ENCODE measurements around the gene ALDH16A1. TPM values are rescaled to one million over a fixed set of nuclear protein-coding genes. Genes with fewer than 3 reads are reported as not detected.

Gene ALDH16A1
- total and polyA plus RNA-seq, 2 donors (not counting 1 experiment from before 2014, with no cell fraction given): 65.8 to 105 TPM

DNA sequence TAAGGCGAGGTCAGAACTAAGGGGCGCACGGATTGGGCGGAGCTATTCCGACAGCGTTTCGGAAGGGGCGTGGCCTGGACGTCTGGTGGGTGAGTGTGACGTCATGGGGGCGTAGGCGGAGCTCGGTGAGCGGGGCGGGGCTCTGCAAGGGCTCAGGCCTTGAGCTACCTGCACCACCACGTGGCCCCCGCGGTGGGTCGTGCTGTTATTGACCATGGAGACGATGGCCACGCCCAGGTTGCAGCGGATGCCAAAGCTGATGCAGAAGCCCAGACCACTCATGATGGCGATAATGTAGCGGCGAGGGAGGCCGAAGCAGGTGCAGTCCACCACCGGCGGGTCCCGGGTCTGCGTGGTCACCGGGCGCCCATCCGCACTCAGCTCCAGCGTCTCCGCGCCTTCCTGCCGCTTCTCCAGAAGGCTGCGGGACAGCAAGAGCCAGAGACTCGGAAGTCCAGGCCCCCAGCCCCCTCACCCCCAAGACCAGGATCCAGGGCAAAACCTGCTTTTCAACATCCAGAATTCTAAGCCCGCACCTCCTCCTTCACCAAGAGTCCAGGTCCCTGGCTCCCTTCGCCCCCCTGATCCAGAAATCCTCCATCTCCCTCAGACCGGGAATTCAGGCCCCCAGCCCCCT, 16.5 kb upstream of the ALDH16A1 start:
- CTCF ChIA-PET: interaction anchor here (1.2 to 1.5 kb wide), 3 partner anchors 11 to 45 kb away, joined by 3 to 5 read pairs (median 3); partner anchors contain the start of genes GFY and PIH1D1
- Histone ChIP-seq H3K4me1 (ENCODE audit: control insufficient read depth in 2 of 2, insufficient read depth in 2 of 2, low read length in 2 of 2) (peaks cover 43 to 44% of the 10 kb centered on the region in 2 donors), H3K36me3 (replicated peaks in 1 of 2; ENCODE audit: control extremely low read depth in 1 of 2, control insufficient read depth in 1 of 2, extremely low read depth in 1 of 2, insufficient read depth in 2 of 2, low read length in 1 of 2) (no peaks in the 10 kb centered on the region), H3K4me2 (replicated peaks; ENCODE audit: low read depth, low read length, poor library complexity, severe bottlenecking) (peak overlapping the region; percentile 24), H4K20me1 (ENCODE audit: control insufficient read depth, insufficient read depth, low read length, poor library complexity, severe bottlenecking) (no peaks in the 10 kb centered on the region), H3K79me2 (ENCODE audit: control insufficient read depth, insufficient read depth, low read length) (no peaks in the 10 kb centered on the region), H3K27ac (ENCODE audit: low read length in 2 of 2) (no peak overlapping the region), H2AFZ (ENCODE audit: insufficient read depth, low read depth, low read length, poor library complexity, severe bottlenecking) (no peak overlapping the region), H3K9me3 (ENCODE audit: control extremely low read depth in 1 of 3, control insufficient read depth in 2 of 3, insufficient read depth in 1 of 3, low read length in 2 of 3) (peaks cover 0 to 52% (median 4%) of the 10 kb centered on the region in 3 donors), H3K27me3 (replicated peaks in 1 of 4; ENCODE audit: control extremely low read depth in 1 of 4, control insufficient read depth in 3 of 4, insufficient read depth in 4 of 4, low read length in 3 of 4) (peaks cover 2 to 97% (median 70%) of the 10 kb centered on the region in 4 experiments), H3K9ac (ENCODE audit: low read length) (no peak overlapping the region), H3K4me3 (ENCODE audit: control extremely low read depth in 1 of 5, extremely low read depth in 1 of 5, insufficient read depth in 1 of 5, low read depth in 2 of 5, low read length in 4 of 5) (no peak overlapping the region)
- TF ChIP-seq EZH2 (IDR thresholded peaks at IDR 0.05; ENCODE audit: borderline replicate concordance, insufficient read depth, low read depth, low read length, poor library complexity, severe bottlenecking): no peak
- TF ChIP-seq, protein P1, sequence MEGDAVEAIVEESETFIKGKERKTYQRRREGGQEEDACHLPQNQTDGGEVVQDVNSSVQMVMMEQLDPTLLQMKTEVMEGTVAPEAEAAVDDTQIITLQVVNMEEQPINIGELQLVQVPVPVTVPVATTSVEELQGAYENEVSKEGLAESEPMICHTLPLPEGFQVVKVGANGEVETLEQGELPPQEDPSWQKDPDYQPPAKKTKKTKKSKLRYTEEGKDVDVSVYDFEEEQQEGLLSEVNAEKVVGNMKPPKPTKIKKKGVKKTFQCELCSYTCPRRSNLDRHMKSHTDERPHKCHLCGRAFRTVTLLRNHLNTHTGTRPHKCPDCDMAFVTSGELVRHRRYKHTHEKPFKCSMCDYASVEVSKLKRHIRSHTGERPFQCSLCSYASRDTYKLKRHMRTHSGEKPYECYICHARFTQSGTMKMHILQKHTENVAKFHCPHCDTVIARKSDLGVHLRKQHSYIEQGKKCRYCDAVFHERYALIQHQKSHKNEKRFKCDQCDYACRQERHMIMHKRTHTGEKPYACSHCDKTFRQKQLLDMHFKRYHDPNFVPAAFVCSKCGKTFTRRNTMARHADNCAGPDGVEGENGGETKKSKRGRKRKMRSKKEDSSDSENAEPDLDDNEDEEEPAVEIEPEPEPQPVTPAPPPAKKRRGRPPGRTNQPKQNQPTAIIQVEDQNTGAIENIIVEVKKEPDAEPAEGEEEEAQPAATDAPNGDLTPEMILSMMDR (IDR thresholded peaks at IDR 0.05): no peak
- H3K4me1 Mint-ChIP-seq: peaks cover 42% of the 10 kb centered on the region
- no peak overlapping the region for H3K4me3 Mint-ChIP-seq
- intact Hi-C loops (cut with micrococcal nuclease): no loop called here
- POLR2A ChIA-PET: interaction anchor here (1.0 kb wide), 1 partner anchor 110 kb away, joined by 3 read pairs; no protein-coding TSS in a partner anchor
- peak; percentile 73 for DNase-seq
- no peaks in the 10 kb centered on the region for H3K9me3 Mint-ChIP-seq (ENCODE audit: insufficient read depth)
- ATAC-seq (ENCODE audit: low read depth): peak; percentile 32
- H3K27me3 Mint-ChIP-seq: peaks cover 81% of the 10 kb centered on the region
- 19% methylated on average over 40 of the region's 42 CpGs for WGBS (ENCODE audit: insufficient coverage)
- no peak overlapping the region for H3K27ac Mint-ChIP-seq

DNA sequence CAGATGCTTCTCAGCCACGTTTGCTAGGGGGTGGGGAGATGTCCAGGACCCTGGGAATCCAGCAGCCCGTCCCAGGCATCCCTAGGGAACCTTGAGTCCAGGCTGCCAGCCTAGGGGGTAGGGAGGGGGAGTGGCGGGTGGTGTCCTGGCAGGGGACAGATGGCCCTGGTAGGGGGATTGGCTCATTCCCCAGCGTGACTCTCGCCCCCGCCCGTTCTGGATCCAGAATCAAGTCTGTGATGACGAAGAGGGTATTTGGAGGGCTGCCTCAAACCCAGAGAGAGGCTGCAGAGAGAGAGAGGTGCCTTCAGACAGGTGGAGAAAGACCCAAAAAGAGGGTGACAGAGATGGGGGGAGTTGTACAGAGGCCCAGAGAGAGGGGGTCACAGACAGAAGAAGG, 15.8 kb upstream of the ALDH16A1 start:
- no peak overlapping the region for H2AFZ ChIP-seq (ENCODE audit: insufficient read depth, low read depth, low read length, poor library complexity, severe bottlenecking)
- H3K36me3 ChIP-seq (replicated peaks in 1 of 2; ENCODE audit: control extremely low read depth in 1 of 2, control insufficient read depth in 1 of 2, extremely low read depth in 1 of 2, insufficient read depth in 2 of 2, low read length in 1 of 2): no peaks in the 10 kb centered on the region
- 19% methylated on average over 8 of the region's 8 CpGs for WGBS (ENCODE audit: insufficient coverage)
- POLR2A ChIA-PET: no interaction called here
- no peak overlapping the region for H3K4me2 ChIP-seq (replicated peaks; ENCODE audit: low read depth, low read length, poor library complexity, severe bottlenecking)
- peaks cover 43 to 47% of the 10 kb centered on the region in 2 donors for H3K4me1 ChIP-seq (ENCODE audit: control insufficient read depth in 2 of 2, insufficient read depth in 2 of 2, low read length in 2 of 2)
- H3K4me3 ChIP-seq (ENCODE audit: control extremely low read depth in 1 of 5, extremely low read depth in 1 of 5, insufficient read depth in 1 of 5, low read depth in 2 of 5, low read length in 4 of 5): no peak overlapping the region
- H3K9me3 ChIP-seq (ENCODE audit: control extremely low read depth in 1 of 3, control insufficient read depth in 2 of 3, insufficient read depth in 1 of 3, low read length in 2 of 3): peaks cover 0 to 50% (median 1%) of the 10 kb centered on the region in 3 donors
- DNase-seq (no peak), ATAC-seq (ENCODE audit: low read depth) (no peak)
- H3K27ac ChIP-seq (ENCODE audit: low read length in 2 of 2): no peak overlapping the region
- Mint-ChIP-seq H3K27ac (no peak overlapping the region), H3K4me3 (no peak overlapping the region), H3K9me3 (ENCODE audit: insufficient read depth) (no peaks in the 10 kb centered on the region), H3K4me1 (peaks cover 46% of the 10 kb centered on the region), H3K27me3 (peaks cover 84% of the 10 kb centered on the region)
- no peaks in the 10 kb centered on the region for H4K20me1 ChIP-seq (ENCODE audit: control insufficient read depth, insufficient read depth, low read length, poor library complexity, severe bottlenecking)
- TF ChIP-seq, protein P1 (IDR thresholded peaks at IDR 0.05): no peak
- TF ChIP-seq EZH2 (IDR thresholded peaks at IDR 0.05; ENCODE audit: borderline replicate concordance, insufficient read depth, low read depth, low read length, poor library complexity, severe bottlenecking): no peak
- CTCF ChIA-PET: interaction anchor here (1.3 kb wide), 1 partner anchor 14 kb away, joined by 3 read pairs; the partner anchor contains the start of gene PIH1D1
- intact Hi-C loops (cut with micrococcal nuclease): no loop called here
- H3K9ac ChIP-seq (ENCODE audit: low read length): no peak overlapping the region
- peaks cover 2 to 97% (median 73%) of the 10 kb centered on the region in 4 experiments for H3K27me3 ChIP-seq (replicated peaks in 1 of 4; ENCODE audit: control extremely low read depth in 1 of 4, control insufficient read depth in 3 of 4, insufficient read depth in 4 of 4, low read length in 3 of 4)
- no peaks in the 10 kb centered on the region for H3K79me2 ChIP-seq (ENCODE audit: control insufficient read depth, insufficient read depth, low read length)

All from B cell (primary cell).